GM18520 (cell line): ENCODE results near the gene UNG.
A peak's percentile ranks its signal among the peaks of the same experiment; 100 is the strongest.

Experiments
- ATAC-seq: cut with Tn5 transposase; IDR thresholded peaks from one replicate; pipeline ENCODE4 v1.9.1; 2021; ENCODE audit not compliant: unreplicated experiment

Gene UNG

DNA sequence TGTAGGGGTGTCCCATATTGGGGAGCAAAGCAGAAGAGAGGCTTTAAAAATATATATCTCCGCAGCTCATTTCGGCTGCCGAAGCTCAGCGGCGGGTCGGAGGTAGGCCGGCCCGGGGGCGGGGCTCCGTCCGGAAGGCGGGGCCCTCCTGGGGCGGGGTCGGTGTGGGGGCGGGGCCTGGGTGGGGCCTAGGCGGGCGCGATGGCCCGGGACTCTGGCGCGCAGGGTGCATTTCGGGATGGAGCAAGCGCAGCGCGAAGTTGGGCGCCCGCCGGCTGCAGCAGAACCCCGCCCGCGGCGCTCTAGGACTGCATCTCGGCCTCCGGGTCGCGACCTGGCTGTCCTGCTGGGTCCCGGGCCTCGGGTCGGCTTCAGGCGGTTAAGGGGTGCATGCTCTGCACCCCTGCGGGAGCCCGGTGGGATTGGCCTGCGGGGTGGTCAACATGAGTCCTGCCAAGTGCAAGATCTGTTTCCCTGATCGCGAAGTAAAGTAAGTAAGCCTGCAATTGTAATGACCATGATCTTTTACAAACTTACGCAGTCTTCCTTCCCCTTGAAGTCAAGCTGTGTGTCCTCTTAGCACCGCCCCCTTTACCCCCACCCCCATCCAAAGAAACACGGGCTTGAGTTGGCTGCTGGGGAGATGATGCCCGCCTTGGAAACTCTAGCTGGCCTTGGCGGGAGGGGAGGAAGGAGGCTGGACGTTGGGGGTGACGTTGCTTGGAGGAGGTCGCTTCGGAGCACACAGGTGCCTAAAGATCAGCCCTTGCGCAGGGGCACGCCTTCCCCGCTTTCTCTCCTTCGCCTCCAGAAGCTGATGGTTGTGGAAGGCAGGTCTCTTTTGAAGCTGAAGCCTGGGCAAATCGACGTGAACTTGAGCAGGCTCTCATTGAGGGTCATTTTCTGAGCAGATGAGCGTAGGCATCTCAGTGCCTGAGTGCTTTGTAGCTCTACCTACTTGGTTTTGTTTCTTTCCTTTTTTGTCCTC lies 57.3 kb downstream of the UNG start:
- ATAC-seq: peak; percentile 58

DNA sequence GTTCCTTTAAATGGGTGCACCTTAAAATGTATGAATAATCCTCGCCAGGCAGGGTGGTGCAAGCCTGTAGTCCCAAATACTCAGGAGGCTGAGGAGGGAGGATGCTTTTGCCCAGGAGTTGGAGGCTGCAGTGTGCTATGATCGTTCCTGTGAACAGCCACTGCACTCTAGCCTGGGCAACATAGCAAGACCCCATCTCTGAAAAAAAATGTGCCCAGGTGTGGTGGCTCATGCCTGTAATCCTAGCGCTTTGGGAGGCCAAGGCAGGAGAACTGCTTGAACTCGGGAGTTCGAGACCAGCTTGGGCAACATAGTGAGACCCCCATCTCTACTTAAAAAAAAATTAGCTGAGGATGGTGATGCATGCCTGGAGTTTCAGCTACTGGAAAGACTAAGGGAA lies 58.6 kb downstream of the UNG start:
- ATAC-seq: no peak

DNA sequence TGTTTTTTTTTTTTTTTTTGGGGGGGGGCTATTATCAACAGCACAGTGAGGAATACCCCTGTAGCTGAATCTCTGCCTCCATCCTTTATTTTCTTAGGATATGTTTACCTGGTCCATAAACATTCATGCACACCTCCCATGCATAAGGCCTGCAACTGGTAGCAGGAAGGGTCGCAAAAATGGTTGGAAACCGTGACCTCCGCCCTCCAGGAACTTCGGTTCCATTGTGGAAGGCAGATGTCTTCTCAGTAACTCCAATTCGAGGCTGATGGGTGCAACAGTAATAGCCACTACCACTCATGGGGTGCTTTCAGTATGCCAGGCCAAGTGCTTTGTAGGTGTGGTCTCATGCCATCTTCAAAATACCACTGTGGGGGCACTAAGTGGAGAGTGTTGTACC lies 59.2 kb downstream of the UNG start:
- ATAC-seq: no peak

DNA sequence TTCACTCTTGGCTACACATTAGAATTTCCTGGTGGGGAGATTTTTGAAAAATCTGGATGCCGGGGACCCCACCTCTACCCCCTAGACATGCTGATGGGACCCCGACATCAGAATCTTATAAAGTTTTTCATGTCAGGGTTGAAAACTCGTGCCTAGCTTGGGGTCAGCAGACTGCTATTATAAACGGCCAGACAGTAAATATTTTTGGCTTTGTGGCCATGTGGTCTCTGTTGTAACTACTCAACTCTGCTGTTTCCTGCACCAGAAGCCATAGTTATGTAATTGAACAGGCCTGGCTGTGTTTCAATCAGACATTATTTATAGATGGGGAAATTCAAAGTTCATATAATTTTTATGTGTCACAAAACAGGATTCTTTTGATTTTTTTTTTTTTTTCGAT lies 60.6 kb downstream of the UNG start:
- no peak for ATAC-seq

DNA sequence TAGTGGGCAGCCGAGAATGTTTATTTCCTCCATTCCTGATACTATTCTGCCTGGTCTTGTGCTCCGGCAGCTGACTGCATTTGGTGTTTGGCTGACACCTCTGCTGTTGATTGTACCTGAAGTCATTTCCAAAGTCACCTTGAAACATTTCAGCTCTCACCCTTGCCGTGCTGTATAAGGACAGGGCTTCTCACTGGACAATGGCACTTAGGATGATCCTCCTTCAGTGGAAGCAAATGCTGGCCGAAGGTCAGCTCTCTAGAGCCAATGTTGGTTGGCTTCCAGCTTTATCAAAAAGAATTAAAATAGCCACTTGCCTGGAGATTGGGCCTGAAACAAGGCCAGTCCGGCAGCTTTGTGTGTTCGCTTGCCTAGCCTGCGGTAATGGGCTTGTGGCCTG lies 63.0 kb downstream of the UNG start:
- no peak for ATAC-seq
